Glutamatergic neuron (in vitro differentiated cells): ENCODE data around the gene TTC28. TPM values are rescaled to one million over a fixed set of nuclear protein-coding genes. Genes with fewer than 3 reads are reported as not detected.

Source experiments
- DNase-seq: peaks from one replicate; pipeline ENCODE4 v3.0.0; 2022
- H3K27ac Mint-ChIP-seq: one replicate; pipeline ENCODE4 v1.8.0; 2020; ENCODE audit warnings: mild to moderate bottlenecking, mixed read lengths, inconsistent platforms; ENCODE audit not compliant: unreplicated experiment
- H3K27me3 Mint-ChIP-seq: one replicate; pipeline ENCODE4 v1.8.0; 2020; ENCODE audit warnings: mild to moderate bottlenecking, moderate library complexity, mixed read lengths, inconsistent platforms; ENCODE audit not compliant: unreplicated experiment
- H3K36me3 Mint-ChIP-seq: one replicate; pipeline ENCODE4 v1.8.0; 2020; ENCODE audit warnings: mild to moderate bottlenecking, mixed read lengths, inconsistent platforms; ENCODE audit not compliant: unreplicated experiment
- H3K4me1 Mint-ChIP-seq: one replicate; pipeline ENCODE4 v1.8.0; 2020; ENCODE audit warnings: mild to moderate bottlenecking, low read depth, mixed read lengths, inconsistent platforms; ENCODE audit not compliant: unreplicated experiment
- H3K4me3 Mint-ChIP-seq: one replicate; pipeline ENCODE4 v1.8.0; 2020; ENCODE audit warnings: mild to moderate bottlenecking, mixed read lengths, inconsistent platforms; ENCODE audit not compliant: unreplicated experiment
- H3K9me3 Mint-ChIP-seq: one replicate; pipeline ENCODE4 v1.8.0; 2020; ENCODE audit warnings: mild to moderate bottlenecking, moderate library complexity, mixed read lengths, inconsistent platforms; ENCODE audit not compliant: unreplicated experiment
- total RNA-seq: library from RNA; stranded (reverse); fragmentation: NEBNext Ultra II Directional; extraction: Animal tissue kit (Norgen Biotek cat#: 25700); gene quantifications from one replicate; pipeline ENCODE4 v1.2.1, GENCODE V29; 2021; ENCODE audit not compliant: unreplicated experiment
- TF ChIP-seq, protein P1 (sequence below): fragments of 200-600 bp; sonication (generic); IDR thresholded peaks from one replicate; pipeline ENCODE4 v1.5.0; 2021; ENCODE audit not compliant: partially characterized antibody, unreplicated experiment

TTC28 gene
- total RNA-seq, 1 donor from 2014 or later, result 55.6 TPM

DNA sequence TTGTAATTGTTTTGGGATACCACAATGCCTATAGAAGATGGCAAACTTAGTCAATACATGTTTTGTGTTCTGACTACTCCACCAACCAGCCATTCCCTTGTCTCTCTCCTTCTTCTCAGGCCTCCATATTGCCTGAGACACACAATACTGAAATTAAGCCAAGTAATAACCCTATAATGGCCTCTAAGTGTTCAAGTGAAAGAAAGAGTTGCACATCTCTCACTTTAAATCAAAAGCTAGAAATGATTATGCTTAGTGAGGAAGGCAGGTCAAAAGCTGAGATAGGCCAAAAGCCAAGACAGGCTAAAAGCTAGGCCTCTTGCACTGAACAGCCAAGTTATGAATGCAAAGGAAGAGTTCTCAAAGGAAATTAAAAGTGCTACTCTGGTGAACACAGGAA is 318.7 kb downstream of the TTC28 start:
- TF ChIP-seq, protein P1, sequence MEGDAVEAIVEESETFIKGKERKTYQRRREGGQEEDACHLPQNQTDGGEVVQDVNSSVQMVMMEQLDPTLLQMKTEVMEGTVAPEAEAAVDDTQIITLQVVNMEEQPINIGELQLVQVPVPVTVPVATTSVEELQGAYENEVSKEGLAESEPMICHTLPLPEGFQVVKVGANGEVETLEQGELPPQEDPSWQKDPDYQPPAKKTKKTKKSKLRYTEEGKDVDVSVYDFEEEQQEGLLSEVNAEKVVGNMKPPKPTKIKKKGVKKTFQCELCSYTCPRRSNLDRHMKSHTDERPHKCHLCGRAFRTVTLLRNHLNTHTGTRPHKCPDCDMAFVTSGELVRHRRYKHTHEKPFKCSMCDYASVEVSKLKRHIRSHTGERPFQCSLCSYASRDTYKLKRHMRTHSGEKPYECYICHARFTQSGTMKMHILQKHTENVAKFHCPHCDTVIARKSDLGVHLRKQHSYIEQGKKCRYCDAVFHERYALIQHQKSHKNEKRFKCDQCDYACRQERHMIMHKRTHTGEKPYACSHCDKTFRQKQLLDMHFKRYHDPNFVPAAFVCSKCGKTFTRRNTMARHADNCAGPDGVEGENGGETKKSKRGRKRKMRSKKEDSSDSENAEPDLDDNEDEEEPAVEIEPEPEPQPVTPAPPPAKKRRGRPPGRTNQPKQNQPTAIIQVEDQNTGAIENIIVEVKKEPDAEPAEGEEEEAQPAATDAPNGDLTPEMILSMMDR, result no peak
- no peak overlapping the region for H3K4me3 Mint-ChIP-seq
- peaks cover 5% of the 10 kb centered on the region for H3K27me3 Mint-ChIP-seq
- H3K27ac Mint-ChIP-seq, result no peak overlapping the region
- H3K4me1 Mint-ChIP-seq, result peaks cover 17% of the 10 kb centered on the region
- no peak for DNase-seq
- H3K9me3 Mint-ChIP-seq, result peaks cover 8% of the 10 kb centered on the region
- H3K36me3 Mint-ChIP-seq, result peaks cover 33% of the 10 kb centered on the region

DNA sequence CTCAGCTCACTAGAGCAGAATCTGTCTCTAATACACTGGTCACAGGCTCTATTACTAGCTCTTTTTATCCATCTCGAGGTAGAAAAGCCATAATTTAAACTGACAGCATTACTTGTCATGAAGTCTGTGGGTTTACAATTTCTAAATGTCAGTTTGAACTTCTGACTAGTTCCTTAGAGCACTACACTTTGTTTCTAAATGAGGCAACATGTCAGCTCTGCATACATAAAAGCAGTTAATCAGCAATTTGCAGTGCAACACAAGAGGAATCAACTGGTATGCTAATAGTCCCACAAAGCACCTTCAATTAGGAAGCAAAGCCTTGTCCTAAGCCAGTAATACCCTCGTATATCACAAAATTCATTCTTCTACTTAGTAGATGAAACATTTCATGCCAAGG is 321.3 kb downstream of the TTC28 start:
- no peak for DNase-seq
- H3K4me1 Mint-ChIP-seq, result peaks cover 21% of the 10 kb centered on the region
- H3K27me3 Mint-ChIP-seq, result peaks cover 7% of the 10 kb centered on the region
- TF ChIP-seq, protein P1, result no peak
- peaks cover 20% of the 10 kb centered on the region for H3K36me3 Mint-ChIP-seq
- H3K27ac Mint-ChIP-seq, result no peak overlapping the region
- H3K4me3 Mint-ChIP-seq, result no peak overlapping the region
- peaks cover 8% of the 10 kb centered on the region for H3K9me3 Mint-ChIP-seq

GRCh38 chr22:28357193-28357592 is 322.4 kb downstream of the TTC28 start:
- no peak overlapping the region for H3K4me3 Mint-ChIP-seq
- DNase-seq, result no peak
- H3K27me3 Mint-ChIP-seq, result peaks cover 5% of the 10 kb centered on the region
- TF ChIP-seq, protein P1, result no peak
- no peak overlapping the region for H3K27ac Mint-ChIP-seq
- peaks cover 29% of the 10 kb centered on the region for H3K4me1 Mint-ChIP-seq
- peaks cover 1% of the 10 kb centered on the region for H3K9me3 Mint-ChIP-seq
- peaks cover 11% of the 10 kb centered on the region for H3K36me3 Mint-ChIP-seq

- H3K4me1 Mint-ChIP-seq, result peaks cover 62% of the 10 kb centered on the region
- H3K9me3 Mint-ChIP-seq, result peaks cover 17% of the 10 kb centered on the region
- peaks cover 11% of the 10 kb centered on the region for H3K27me3 Mint-ChIP-seq
- H3K27ac Mint-ChIP-seq, result peak overlapping the region; percentile 100
- H3K36me3 Mint-ChIP-seq, result no peaks in the 10 kb centered on the region
- DNase-seq, result no peak
- peak overlapping the region; percentile 85 for H3K4me3 Mint-ChIP-seq
- TF ChIP-seq, protein P1, result no peak
Observed at GRCh38 chr22:28351476-28351875, 328.2 kb downstream of the TTC28 start.

DNA sequence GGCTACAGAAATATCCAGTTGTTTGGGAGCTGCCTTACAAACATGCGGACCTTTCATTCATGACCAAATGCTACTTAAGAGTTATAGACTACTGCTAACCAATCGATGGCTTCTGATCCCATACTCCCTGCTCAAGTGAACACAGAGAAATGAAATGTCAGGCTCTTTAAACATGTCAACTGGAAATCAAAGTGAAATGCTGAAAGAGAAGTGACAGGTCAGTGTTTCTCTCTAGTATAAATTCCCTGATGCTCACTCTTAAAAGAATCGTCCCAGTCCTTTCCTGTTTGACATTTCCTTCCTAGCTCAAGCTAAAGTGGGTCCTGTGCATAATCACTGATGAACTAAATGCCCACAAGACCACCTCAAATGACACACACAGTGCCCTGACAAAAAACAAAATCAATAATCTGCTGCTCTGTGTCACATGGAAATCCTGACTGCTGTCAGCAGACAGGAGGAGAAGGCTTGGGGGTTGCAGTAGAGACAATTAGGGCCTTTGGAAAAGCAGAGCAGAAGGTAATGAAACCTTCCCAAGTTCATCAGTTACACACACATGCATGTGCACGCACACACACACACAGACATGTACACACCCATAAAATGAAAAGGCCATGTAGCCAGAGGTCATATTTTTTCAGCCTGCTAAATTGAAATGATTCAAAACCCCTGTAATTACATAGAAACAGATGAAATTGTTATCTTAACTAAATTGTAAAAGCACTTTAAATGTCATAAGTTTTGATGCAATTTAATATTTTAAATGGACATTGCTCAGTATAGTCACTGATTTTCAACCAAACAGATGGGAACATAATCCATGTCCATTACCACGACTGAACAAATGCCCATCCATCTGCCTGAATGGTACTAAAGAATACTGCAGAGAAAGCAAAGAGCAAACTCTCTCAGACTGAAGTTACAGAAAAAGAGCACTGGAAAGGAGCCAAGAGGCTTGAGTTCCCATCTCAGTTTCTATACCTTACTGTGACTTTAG is 330.7 kb downstream of the TTC28 start:
- no peaks in the 10 kb centered on the region for H3K36me3 Mint-ChIP-seq
- H3K4me3 Mint-ChIP-seq, result peak overlapping the region; percentile 74
- H3K27me3 Mint-ChIP-seq, result peaks cover 8% of the 10 kb centered on the region
- H3K4me1 Mint-ChIP-seq, result peaks cover 67% of the 10 kb centered on the region
- peak; percentile 38 for DNase-seq
- TF ChIP-seq, protein P1, result no peak
- peaks cover 17% of the 10 kb centered on the region for H3K9me3 Mint-ChIP-seq
- H3K27ac Mint-ChIP-seq, result peak overlapping the region; percentile 100
